CD4-positive, CD25-positive, alpha-beta regulatory T cell (primary cell): ENCODE measurements around the gene EXOC4. TPM values are rescaled to one million over a fixed set of nuclear protein-coding genes. Genes with fewer than 3 reads are reported as not detected.

ENCODE experiments used
- ATAC-seq, 2 donors: fragments of 150-1000 bp; cut with Tn5 transposase; one replicate each; pipeline ENCODE4 v1.10.0; 2021; ENCODE audit warnings: low read depth in 2 of 2, moderate number of reproducible peaks in 2 of 2, moderate library complexity in 1 of 2
- DNase-seq, 3 donors: peaks; one replicate each; pipeline versions ENCODE4 v3.0.0 to v3.0.0-alpha.2; 2012 to 2022; ENCODE audit warnings: mixed read lengths in 1 of 3
- H3K27ac ChIP-seq: one replicate; pipeline ENCODE4 v1.7.0; 2013; ENCODE audit warnings: mild to moderate bottlenecking, low read length; ENCODE audit not compliant: insufficient read depth, poor library complexity, severe bottlenecking
- H3K27me3 ChIP-seq: one replicate; pipeline ENCODE4 v1.7.0; 2013; ENCODE audit warnings: low read length; ENCODE audit not compliant: control insufficient read depth, insufficient read depth
- H3K36me3 ChIP-seq: one replicate; pipeline ENCODE4 v1.7.0; 2013; ENCODE audit warnings: mild to moderate bottlenecking, low read length, moderate library complexity; ENCODE audit not compliant: control insufficient read depth, insufficient read depth
- H3K4me1 ChIP-seq: 2 replicates; pipeline ENCODE4 v1.7.0; 2013; ENCODE audit warnings: mild to moderate bottlenecking, low read length; ENCODE audit not compliant: insufficient read depth, control insufficient read depth, poor library complexity, severe bottlenecking
- H3K4me3 ChIP-seq: one replicate; pipeline ENCODE4 v1.7.0; 2013; ENCODE audit warnings: low read depth, mild to moderate bottlenecking, low read length, moderate library complexity
- H3K9me3 ChIP-seq, 2 experiments: 1 replicate in 1 of 2; 2 replicates in 1 of 2; pipeline ENCODE4 v1.7.0; 2013; ENCODE audit warnings: low read length in 2 of 2, mild to moderate bottlenecking in 1 of 2, moderate library complexity in 1 of 2; ENCODE audit not compliant: control insufficient read depth in 2 of 2
- H3K27ac Mint-ChIP-seq, 3 donors: one replicate each; pipeline ENCODE4 v1.8.0; 2020 to 2022; ENCODE audit warnings: mild to moderate bottlenecking in 3 of 3, mixed read lengths in 3 of 3, moderate library complexity in 2 of 3
- H3K27me3 Mint-ChIP-seq: one replicate; pipeline ENCODE4 v1.8.0; 2022; ENCODE audit warnings: mild to moderate bottlenecking, mixed read lengths
- H3K36me3 Mint-ChIP-seq: one replicate; pipeline ENCODE4 v1.8.0; 2020; ENCODE audit warnings: mixed read lengths
- H3K4me1 Mint-ChIP-seq, 4 donors: one replicate each; pipeline ENCODE4 v1.8.0; 2020 to 2022; ENCODE audit warnings: mixed read lengths in 4 of 4, mild to moderate bottlenecking in 1 of 4
- H3K4me3 Mint-ChIP-seq, 4 donors: one replicate each; pipeline ENCODE4 v1.8.0; 2020 to 2022; ENCODE audit warnings: mild to moderate bottlenecking in 4 of 4, mixed read lengths in 4 of 4, moderate library complexity in 3 of 4
- H3K9me3 Mint-ChIP-seq, 7 donors: one replicate each; pipeline ENCODE4 v1.8.0; 2020 to 2022; ENCODE audit warnings: mixed read lengths in 7 of 7, mild to moderate bottlenecking in 3 of 7, moderate library complexity in 2 of 7
- polyA plus RNA-seq, 4 donors: library from polyadenylated mRNA; unstranded; fragments of 300-500 nt; fragmentation: Illumina TruSeq; gene quantifications; one replicate each; pipeline ENCODE4 v1.2.3, GENCODE V29; 2021
- total RNA-seq: library from RNA; stranded (reverse); gene quantifications from one replicate; pipeline ENCODE4 v1.2.3, GENCODE V29; 2022

Gene EXOC4
- total and polyA plus RNA-seq, 5 donors from 2014 or later, result 39.1 to 118 (median 52.2) TPM

DNA sequence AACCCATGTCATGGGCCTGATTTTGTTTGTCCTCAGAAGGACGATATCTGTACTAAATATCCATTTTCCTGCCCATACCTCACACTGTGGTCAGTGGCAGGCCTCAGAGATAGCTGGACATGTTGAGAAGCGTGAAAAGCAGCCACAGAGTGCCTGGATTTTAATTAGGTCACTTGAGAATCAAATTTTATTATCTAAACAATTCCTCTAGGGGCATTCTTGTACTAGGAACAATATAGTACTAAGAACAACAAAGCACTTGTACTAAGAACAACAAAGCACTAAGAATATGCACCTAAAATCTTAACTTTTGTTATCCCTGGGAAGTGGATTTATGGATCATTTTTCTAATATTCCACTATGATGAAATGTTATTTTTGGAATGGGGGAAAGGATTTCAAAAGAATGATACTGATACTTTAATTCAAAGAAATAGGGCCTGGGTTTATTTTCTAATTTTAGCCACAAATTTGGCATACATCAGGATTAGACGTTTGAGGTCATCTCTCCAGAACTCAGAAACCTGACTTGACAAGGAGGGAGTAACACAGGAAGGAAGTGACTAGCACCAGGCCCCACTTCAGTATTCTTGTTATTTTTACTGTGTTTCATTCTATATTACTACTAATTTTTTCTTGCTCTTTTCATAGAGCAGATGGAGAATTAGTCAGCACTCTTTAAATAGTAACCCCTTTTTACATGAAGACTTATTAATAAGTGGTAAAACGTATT lies 112.2 kb downstream of the EXOC4 start:
- no peak overlapping the region for H3K27ac ChIP-seq
- Mint-ChIP-seq H3K36me3 (peaks cover 39% of the 10 kb centered on the region), H3K27me3 (no peaks in the 10 kb centered on the region), H3K9me3 (peaks cover 0 to 3% (median 0%) of the 10 kb centered on the region in 7 donors), H3K27ac (peak overlapping the region in 2 of 3 donors; percentile 57 to 63), H3K4me1 (peaks cover 17 to 36% (median 29%) of the 10 kb centered on the region in 4 donors), H3K4me3 (no peak overlapping the region)
- no peaks in the 10 kb centered on the region for H3K36me3 ChIP-seq
- no peaks in the 10 kb centered on the region for H3K27me3 ChIP-seq
- DNase-seq, result peak in 1 of 3 donors; percentile 10
- H3K4me3 ChIP-seq, result no peak overlapping the region
- ATAC-seq, result no peak
- no peaks in the 10 kb centered on the region for H3K9me3 ChIP-seq
- peaks cover 7% of the 10 kb centered on the region for H3K4me1 ChIP-seq

DNA sequence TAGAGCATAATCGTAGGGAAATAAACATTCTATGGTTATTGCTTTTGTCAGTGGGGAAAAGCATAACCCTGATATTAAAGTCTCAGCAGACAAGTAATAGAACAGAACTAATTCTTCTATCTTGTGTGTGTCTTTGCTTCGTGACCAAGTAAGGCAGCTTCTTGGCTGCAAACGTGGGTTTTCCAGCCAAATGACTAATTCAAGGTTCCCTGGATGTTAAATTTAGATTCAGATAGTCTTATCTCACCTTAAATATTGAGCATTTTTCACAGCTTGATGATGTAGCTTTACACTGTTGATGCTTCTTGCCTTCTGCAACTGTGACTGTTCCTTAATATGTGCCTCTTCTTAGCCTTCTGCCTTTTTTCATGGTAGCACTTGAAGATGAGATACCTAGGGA lies 113.0 kb downstream of the EXOC4 start:
- no peaks in the 10 kb centered on the region for H3K27me3 ChIP-seq
- no peaks in the 10 kb centered on the region for H3K9me3 ChIP-seq
- no peaks in the 10 kb centered on the region for H3K27me3 Mint-ChIP-seq
- no peak overlapping the region for H3K4me3 Mint-ChIP-seq
- H3K36me3 ChIP-seq, result no peaks in the 10 kb centered on the region
- peaks cover 7% of the 10 kb centered on the region for H3K4me1 ChIP-seq
- ATAC-seq (no peak), DNase-seq (no peak)
- H3K27ac ChIP-seq, result no peak overlapping the region
- H3K36me3 Mint-ChIP-seq, result peaks cover 34% of the 10 kb centered on the region
- H3K4me1 Mint-ChIP-seq, result peaks cover 17 to 36% (median 28%) of the 10 kb centered on the region in 4 donors
- no peaks in the 10 kb centered on the region for H3K9me3 Mint-ChIP-seq
- H3K27ac Mint-ChIP-seq, result no peak overlapping the region
- H3K4me3 ChIP-seq, result no peak overlapping the region

- Histone ChIP-seq H3K27ac (no peak overlapping the region), H3K9me3 (no peaks in the 10 kb centered on the region), H3K4me1 (peaks cover 7% of the 10 kb centered on the region), H3K4me3 (no peak overlapping the region), H3K27me3 (no peaks in the 10 kb centered on the region), H3K36me3 (no peaks in the 10 kb centered on the region)
- Mint-ChIP-seq H3K27ac (no peak overlapping the region), H3K36me3 (peaks cover 26% of the 10 kb centered on the region), H3K27me3 (no peaks in the 10 kb centered on the region), H3K9me3 (no peaks in the 10 kb centered on the region), H3K4me3 (no peak overlapping the region), H3K4me1 (peaks cover 17 to 36% (median 28%) of the 10 kb centered on the region in 4 donors)
- DNase-seq (no peak), ATAC-seq (no peak)
Observed at GRCh38 chr7:133367561-133367960, 114.7 kb downstream of the EXOC4 start.

DNA sequence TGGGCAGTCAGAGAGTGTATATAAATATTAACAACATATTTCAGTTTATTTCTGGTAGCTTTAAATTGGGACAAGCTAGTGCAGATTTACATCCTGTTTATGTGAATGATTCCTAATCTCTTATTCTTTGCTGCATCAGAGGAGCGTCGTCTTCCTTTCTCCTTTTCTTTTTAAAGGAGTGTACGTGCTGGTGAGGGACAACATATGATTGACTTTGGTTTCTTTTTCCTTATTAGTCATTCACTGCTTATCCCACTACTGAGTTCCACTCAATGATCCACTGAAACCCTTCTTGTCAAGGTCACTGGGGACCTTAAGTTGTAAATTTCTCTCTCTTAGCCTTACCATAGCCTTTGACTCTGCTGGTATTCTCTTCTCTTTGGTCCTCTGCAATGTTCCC lies 116.3 kb downstream of the EXOC4 start:
- H3K27ac Mint-ChIP-seq, result no peak overlapping the region
- Histone ChIP-seq H3K27me3 (no peaks in the 10 kb centered on the region), H3K9me3 (no peaks in the 10 kb centered on the region), H3K36me3 (peaks cover under 1% of the 10 kb centered on the region), H3K4me3 (no peak overlapping the region), H3K4me1 (peaks cover 7% of the 10 kb centered on the region), H3K27ac (no peak overlapping the region)
- H3K9me3 Mint-ChIP-seq, result no peaks in the 10 kb centered on the region
- peaks cover 23% of the 10 kb centered on the region for H3K36me3 Mint-ChIP-seq
- ATAC-seq, result no peak
- no peak for DNase-seq
- peaks cover 17 to 34% (median 28%) of the 10 kb centered on the region in 4 donors for H3K4me1 Mint-ChIP-seq
- no peaks in the 10 kb centered on the region for H3K27me3 Mint-ChIP-seq
- H3K4me3 Mint-ChIP-seq, result no peak overlapping the region

GRCh38 chr7:133371616-133372015 lies 118.7 kb downstream of the EXOC4 start:
- Mint-ChIP-seq H3K36me3 (peaks cover 36% of the 10 kb centered on the region), H3K4me1 (peaks cover 8 to 18% (median 15%) of the 10 kb centered on the region in 4 donors), H3K27me3 (no peaks in the 10 kb centered on the region), H3K9me3 (no peaks in the 10 kb centered on the region), H3K4me3 (no peak overlapping the region), H3K27ac (no peak overlapping the region)
- H3K27ac ChIP-seq, result no peak overlapping the region
- peaks cover 10% of the 10 kb centered on the region for H3K36me3 ChIP-seq
- no peaks in the 10 kb centered on the region for H3K9me3 ChIP-seq
- no peak for ATAC-seq
- H3K4me3 ChIP-seq, result no peak overlapping the region
- DNase-seq, result no peak
- H3K27me3 ChIP-seq, result no peaks in the 10 kb centered on the region
- no peaks in the 10 kb centered on the region for H3K4me1 ChIP-seq

- no peaks in the 10 kb centered on the region for H3K27me3 ChIP-seq
- Mint-ChIP-seq H3K36me3 (peaks cover 31% of the 10 kb centered on the region), H3K9me3 (peaks cover 0 to 1% (median 0%) of the 10 kb centered on the region in 7 donors), H3K4me3 (no peak overlapping the region), H3K27ac (no peak overlapping the region), H3K27me3 (no peaks in the 10 kb centered on the region), H3K4me1 (peaks cover 4 to 12% (median 8%) of the 10 kb centered on the region in 4 donors)
- H3K4me3 ChIP-seq, result no peak overlapping the region
- peaks cover 12% of the 10 kb centered on the region for H3K36me3 ChIP-seq
- DNase-seq, result no peak
- no peaks in the 10 kb centered on the region for H3K4me1 ChIP-seq
- H3K9me3 ChIP-seq, result no peaks in the 10 kb centered on the region
- H3K27ac ChIP-seq, result no peak overlapping the region
- no peak for ATAC-seq
Observed at GRCh38 chr7:133372337-133372736, 119.5 kb downstream of the EXOC4 start.

DNA sequence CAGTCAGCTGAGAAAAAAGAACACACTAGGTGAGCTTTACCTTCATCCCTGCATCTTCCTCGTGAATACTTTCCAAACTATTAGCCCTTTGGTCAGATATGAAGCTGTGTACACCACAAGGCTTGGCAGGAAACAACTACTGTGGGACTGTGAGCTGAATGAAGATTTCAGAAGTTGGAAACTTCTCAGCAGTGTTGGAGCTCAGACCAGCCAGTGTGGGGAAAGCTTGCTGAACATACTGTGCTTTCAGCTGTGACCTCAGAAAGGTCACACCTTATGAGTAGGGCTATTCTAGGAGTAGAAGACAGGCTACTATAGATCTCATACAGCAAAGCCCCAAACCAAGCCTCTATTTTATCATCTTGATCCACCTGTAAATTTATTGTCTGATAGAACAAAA lies 123.6 kb downstream of the EXOC4 start:
- peaks cover 0 to 8% (median 4%) of the 10 kb centered on the region in 4 donors for H3K4me1 Mint-ChIP-seq
- Histone ChIP-seq H3K27ac (no peak overlapping the region), H3K4me1 (no peaks in the 10 kb centered on the region), H3K9me3 (no peaks in the 10 kb centered on the region), H3K27me3 (no peaks in the 10 kb centered on the region), H3K4me3 (no peak overlapping the region), H3K36me3 (peaks cover 12% of the 10 kb centered on the region)
- no peak overlapping the region for H3K27ac Mint-ChIP-seq
- H3K4me3 Mint-ChIP-seq, result no peak overlapping the region
- no peaks in the 10 kb centered on the region for H3K27me3 Mint-ChIP-seq
- ATAC-seq (no peak), DNase-seq (no peak)
- peaks cover 0 to 8% (median 0%) of the 10 kb centered on the region in 7 donors for H3K9me3 Mint-ChIP-seq
- peaks cover 35% of the 10 kb centered on the region for H3K36me3 Mint-ChIP-seq

DNA sequence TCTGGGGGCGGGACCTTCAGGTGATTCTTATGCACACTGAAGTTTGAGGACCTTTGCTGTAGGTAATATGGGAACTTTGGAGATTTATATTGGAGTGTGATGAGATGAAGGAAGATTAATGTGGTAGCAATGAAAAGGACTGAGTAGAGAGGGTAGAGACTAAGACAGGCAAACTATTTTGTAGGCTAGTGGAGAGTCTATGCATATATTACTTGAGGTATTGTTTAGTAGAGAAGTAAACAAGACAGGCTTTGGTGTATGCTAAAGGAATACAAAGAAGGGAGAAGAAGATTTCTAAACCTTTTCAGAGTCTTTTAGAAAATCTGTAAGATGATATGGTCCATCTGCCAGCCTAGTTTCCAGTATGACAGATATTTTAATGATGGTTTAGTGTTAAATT lies 129.1 kb downstream of the EXOC4 start:
- Mint-ChIP-seq H3K9me3 (peaks cover 0 to 8% (median 2%) of the 10 kb centered on the region in 7 donors), H3K4me1 (peaks cover 15 to 26% (median 19%) of the 10 kb centered on the region in 4 donors), H3K4me3 (no peak overlapping the region), H3K36me3 (peaks cover 27% of the 10 kb centered on the region), H3K27ac (no peak overlapping the region), H3K27me3 (no peaks in the 10 kb centered on the region)
- Histone ChIP-seq H3K4me1 (no peaks in the 10 kb centered on the region), H3K27ac (no peak overlapping the region), H3K9me3 (no peaks in the 10 kb centered on the region), H3K27me3 (no peaks in the 10 kb centered on the region), H3K36me3 (no peaks in the 10 kb centered on the region), H3K4me3 (no peak overlapping the region)
- ATAC-seq (no peak), DNase-seq (no peak)
